GM12873 (cell line): Measurements from ENCODE around the gene ZBED3.

ENCODE experiments used
- CTCF ChIP-seq: IDR thresholded peaks from 2 replicates; pipeline ENCODE4 v1.5.1; 2012; ENCODE audit warnings: low read depth, mild to moderate bottlenecking, moderate library complexity, low read length, control low read depth; ENCODE audit not compliant: insufficient read depth; ENCODE audit errors: missing control alignments

Gene ZBED3

GRCh38 chr5:77033338-77033737, 53.7 kb downstream of the ZBED3 start:
- TF ChIP-seq CTCF: no peak

- TF ChIP-seq CTCF: no peak
Observed at GRCh38 chr5:77032635-77033034, 54.5 kb downstream of the ZBED3 start.

- no peak for TF ChIP-seq CTCF
Observed at GRCh38 chr5:77031891-77032290, 55.2 kb downstream of the ZBED3 start.

GRCh38 chr5:77030097-77031071, 56.7 kb downstream of the ZBED3 start, which contains the start of gene AGGF1:
Gene AGGF1, plus strand, starts transcription at chr5:77030404. Its CDS starts 363 bp downstream, at chr5:77030767.
- no peak for TF ChIP-seq CTCF

- TF ChIP-seq CTCF: no peak
Observed at GRCh38 chr5:77029376-77029885, 57.7 kb downstream of the ZBED3 start.

GRCh38 chr5:77028631-77029375, 58.3 kb downstream of the ZBED3 start:
- TF ChIP-seq CTCF: no peak

- no peak for TF ChIP-seq CTCF
Observed at GRCh38 chr5:77024490-77024889, 62.6 kb downstream of the ZBED3 start.
